ENCODE data around the gene DST. TPM values are rescaled to one million over a fixed set of nuclear protein-coding genes. Genes with fewer than 3 reads are reported as not detected.
"Not testable (repeated sequence)": the region's sequence is repeated elsewhere in the genome, so short reads cannot be mapped to it uniquely, and the experiment has no call there.

The DST gene
- polyA plus RNA-seq, 6 donors from 2014 or later, result 0.24 TPM; not detected in 5

GRCh38 chr6:56682635-56683034, 39.9 kb upstream of the DST start:
- Mint-ChIP-seq H3K27me3 (peaks cover 0 to 5% (median 0%) of the 10 kb centered on the region in 3 donors), H3K9me3 (no peaks in the 10 kb centered on the region), H3K4me3 (no peak overlapping the region), H3K27ac (peak overlapping the region in 1 of 6 donors; percentile 40), H3K4me1 (no peaks in the 10 kb centered on the region), H3K36me3 (no peaks in the 10 kb centered on the region)
- ATAC-seq (ENCODE audit: low read depth in 2 of 2) (no peak), DNase-seq (no peak)

- H3K27me3 Mint-ChIP-seq, result peaks cover 0 to 5% (median 0%) of the 10 kb centered on the region in 3 donors
- H3K4me3 Mint-ChIP-seq, result no peak overlapping the region
- DNase-seq, result no peak
- no peak for ATAC-seq (ENCODE audit: low read depth in 2 of 2)
- H3K36me3 Mint-ChIP-seq, result no peaks in the 10 kb centered on the region
- no peaks in the 10 kb centered on the region for H3K9me3 Mint-ChIP-seq
- H3K27ac Mint-ChIP-seq, result no peak overlapping the region
- H3K4me1 Mint-ChIP-seq, result no peaks in the 10 kb centered on the region
These were observed 34.9 kb upstream of the DST start for GRCh38 chr6:56677559-56677958.

GRCh38 chr6:56671651-56672461, 29.2 kb upstream of the DST start:
- DNase-seq (no peak), ATAC-seq (ENCODE audit: low read depth in 2 of 2) (no peak)
- no peaks in the 10 kb centered on the region for H3K4me1 Mint-ChIP-seq
- H3K4me3 Mint-ChIP-seq, result no peak overlapping the region
- H3K36me3 Mint-ChIP-seq, result no peaks in the 10 kb centered on the region
- no peak overlapping the region for H3K27ac Mint-ChIP-seq
- no peaks in the 10 kb centered on the region for H3K27me3 Mint-ChIP-seq
- no peaks in the 10 kb centered on the region for H3K9me3 Mint-ChIP-seq

- H3K4me1 Mint-ChIP-seq, result no peaks in the 10 kb centered on the region
- H3K36me3 Mint-ChIP-seq, result no peaks in the 10 kb centered on the region
- DNase-seq (no peak), ATAC-seq (ENCODE audit: low read depth in 2 of 2) (no peak)
- H3K27me3 Mint-ChIP-seq, result no peaks in the 10 kb centered on the region
- H3K4me3 Mint-ChIP-seq, result no peak overlapping the region
- peak overlapping the region in 1 of 6 donors; percentile 24 for H3K27ac Mint-ChIP-seq
- H3K9me3 Mint-ChIP-seq, result no peaks in the 10 kb centered on the region
These were observed 28.5 kb upstream of the DST start for GRCh38 chr6:56671160-56671559.

GRCh38 chr6:56669041-56669440, 26.4 kb upstream of the DST start:
- H3K4me1 Mint-ChIP-seq, result no peaks in the 10 kb centered on the region
- no peaks in the 10 kb centered on the region for H3K9me3 Mint-ChIP-seq
- H3K27me3 Mint-ChIP-seq, result no peaks in the 10 kb centered on the region
- ATAC-seq (ENCODE audit: low read depth in 2 of 2), result no peak
- no peak for DNase-seq
- no peak overlapping the region for H3K27ac Mint-ChIP-seq
- H3K36me3 Mint-ChIP-seq, result no peaks in the 10 kb centered on the region
- H3K4me3 Mint-ChIP-seq, result no peak overlapping the region

GRCh38 chr6:56668158-56668557, 25.5 kb upstream of the DST start:
- Mint-ChIP-seq H3K9me3 (no peaks in the 10 kb centered on the region), H3K36me3 (no peaks in the 10 kb centered on the region), H3K27me3 (no peaks in the 10 kb centered on the region), H3K4me1 (no peaks in the 10 kb centered on the region), H3K4me3 (no peak overlapping the region), H3K27ac (no peak overlapping the region)
- ATAC-seq (ENCODE audit: low read depth in 2 of 2), result no peak
- DNase-seq, result no peak

- no peak for DNase-seq
- no peaks in the 10 kb centered on the region for H3K27me3 Mint-ChIP-seq
- H3K36me3 Mint-ChIP-seq, result no peaks in the 10 kb centered on the region
- no peak overlapping the region for H3K4me3 Mint-ChIP-seq
- no peak overlapping the region for H3K27ac Mint-ChIP-seq
- no peaks in the 10 kb centered on the region for H3K9me3 Mint-ChIP-seq
- H3K4me1 Mint-ChIP-seq, result no peaks in the 10 kb centered on the region
- no peak for ATAC-seq (ENCODE audit: low read depth in 2 of 2)
These were observed 24.6 kb upstream of the DST start for GRCh38 chr6:56667336-56667735.

GRCh38 chr6:56664029-56664428, 21.3 kb upstream of the DST start:
- no peaks in the 10 kb centered on the region for H3K9me3 Mint-ChIP-seq
- no peak overlapping the region for H3K4me3 Mint-ChIP-seq
- DNase-seq (no peak), ATAC-seq (ENCODE audit: low read depth in 2 of 2) (no peak)
- H3K27ac Mint-ChIP-seq, result no peak overlapping the region
- H3K4me1 Mint-ChIP-seq, result peaks cover 3 to 5% (median 3%) of the 10 kb centered on the region in 3 donors
- H3K27me3 Mint-ChIP-seq, result no peaks in the 10 kb centered on the region
- H3K36me3 Mint-ChIP-seq, result no peaks in the 10 kb centered on the region

- Mint-ChIP-seq H3K36me3 (no peaks in the 10 kb centered on the region), H3K27me3 (no peaks in the 10 kb centered on the region), H3K27ac (no peak overlapping the region), H3K4me3 (no peak overlapping the region), H3K4me1 (peaks cover 3 to 5% (median 3%) of the 10 kb centered on the region in 3 donors), H3K9me3 (no peaks in the 10 kb centered on the region)
- ATAC-seq (ENCODE audit: low read depth in 2 of 2) (no peak), DNase-seq (no peak)
These were observed 20.7 kb upstream of the DST start for GRCh38 chr6:56663344-56663743.

- H3K4me3 Mint-ChIP-seq; H3K36me3 Mint-ChIP-seq; H3K4me1 Mint-ChIP-seq; H3K27me3 Mint-ChIP-seq; H3K9me3 Mint-ChIP-seq; DNase-seq; ATAC-seq (ENCODE audit: low read depth in 2 of 2); H3K27ac Mint-ChIP-seq: not testable (repeated sequence)
These were observed 18.6 kb upstream of the DST start for GRCh38 chr6:56661338-56661737.

GRCh38 chr6:56660381-56660730, 17.7 kb upstream of the DST start:
- H3K9me3 Mint-ChIP-seq, result no peaks in the 10 kb centered on the region
- no peaks in the 10 kb centered on the region for H3K27me3 Mint-ChIP-seq
- no peak for DNase-seq
- no peak overlapping the region for H3K4me3 Mint-ChIP-seq
- no peaks in the 10 kb centered on the region for H3K36me3 Mint-ChIP-seq
- ATAC-seq (ENCODE audit: low read depth in 2 of 2), result no peak
- no peak overlapping the region for H3K27ac Mint-ChIP-seq
- peaks cover 3 to 6% (median 5%) of the 10 kb centered on the region in 3 donors for H3K4me1 Mint-ChIP-seq

GRCh38 chr6:56659721-56660380, 17.2 kb upstream of the DST start:
- Mint-ChIP-seq H3K27ac (peak overlapping the region in 1 of 6 donors; percentile 2), H3K4me3 (no peak overlapping the region), H3K4me1 (peaks cover 3 to 6% (median 5%) of the 10 kb centered on the region in 3 donors), H3K27me3 (no peaks in the 10 kb centered on the region), H3K36me3 (no peaks in the 10 kb centered on the region), H3K9me3 (no peaks in the 10 kb centered on the region)
- ATAC-seq (ENCODE audit: low read depth in 2 of 2) (no peak), DNase-seq (no peak)

GRCh38 chr6:56658326-56658725, 15.6 kb upstream of the DST start:
- Mint-ChIP-seq H3K27me3 (no peaks in the 10 kb centered on the region), H3K4me1 (peaks cover 3 to 6% (median 5%) of the 10 kb centered on the region in 3 donors), H3K9me3 (no peaks in the 10 kb centered on the region), H3K4me3 (no peak overlapping the region), H3K36me3 (no peaks in the 10 kb centered on the region), H3K27ac (no peak overlapping the region)
- ATAC-seq (ENCODE audit: low read depth in 2 of 2) (no peak), DNase-seq (no peak)

- H3K27me3 Mint-ChIP-seq, result no peaks in the 10 kb centered on the region
- no peak overlapping the region for H3K27ac Mint-ChIP-seq
- no peak for DNase-seq
- H3K36me3 Mint-ChIP-seq, result no peaks in the 10 kb centered on the region
- H3K4me1 Mint-ChIP-seq, result peaks cover 3 to 6% (median 5%) of the 10 kb centered on the region in 3 donors
- ATAC-seq (ENCODE audit: low read depth in 2 of 2), result no peak
- no peaks in the 10 kb centered on the region for H3K9me3 Mint-ChIP-seq
- H3K4me3 Mint-ChIP-seq, result no peak overlapping the region
These were observed 14.7 kb upstream of the DST start for GRCh38 chr6:56657354-56657753.
